Measurements from ENCODE around the gene CCR2.
"Not testable (repeated sequence)": the region's sequence is repeated elsewhere in the genome, so short reads cannot be mapped to it uniquely, and the experiment has no call there.

CCR2 gene

DNA sequence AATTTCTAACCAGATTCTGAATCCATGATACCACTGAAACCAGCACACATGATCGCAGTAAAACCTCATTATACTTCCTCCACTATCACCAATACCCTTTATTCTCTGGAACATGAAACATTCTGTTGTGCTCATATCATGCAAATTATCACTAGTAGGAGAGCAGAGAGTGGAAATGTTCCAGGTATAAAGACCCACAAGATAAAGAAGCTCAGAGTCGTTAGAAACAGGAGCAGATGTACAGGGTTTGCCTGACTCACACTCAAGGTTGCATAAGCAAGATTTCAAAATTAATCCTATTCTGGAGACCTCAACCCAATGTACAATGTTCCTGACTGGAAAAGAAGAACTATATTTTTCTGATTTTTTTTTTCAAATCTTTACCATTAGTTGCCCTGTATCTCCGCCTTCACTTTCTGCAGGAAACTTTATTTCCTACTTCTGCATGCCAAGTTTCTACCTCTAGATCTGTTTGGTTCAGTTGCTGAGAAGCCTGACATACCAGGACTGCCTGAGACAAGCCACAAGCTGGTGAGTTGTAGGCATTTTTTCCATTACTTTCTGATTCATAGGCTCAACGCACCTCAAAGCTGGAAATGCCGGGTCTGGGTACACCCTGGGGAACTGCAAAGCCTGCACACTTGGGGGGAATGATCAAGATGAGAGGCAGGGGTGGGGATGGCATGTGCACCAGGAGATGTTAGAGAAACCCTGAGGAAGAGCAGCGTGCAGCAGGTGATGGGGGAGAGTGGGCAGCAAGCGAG is at the start of gene CCR2:
Gene CCR2, plus strand, starts transcription at position 465 of the 764 bp plus-strand sequence. CDS start 3,417 bp downstream, outside the sequence.
- DNase-seq: no peak

DNA sequence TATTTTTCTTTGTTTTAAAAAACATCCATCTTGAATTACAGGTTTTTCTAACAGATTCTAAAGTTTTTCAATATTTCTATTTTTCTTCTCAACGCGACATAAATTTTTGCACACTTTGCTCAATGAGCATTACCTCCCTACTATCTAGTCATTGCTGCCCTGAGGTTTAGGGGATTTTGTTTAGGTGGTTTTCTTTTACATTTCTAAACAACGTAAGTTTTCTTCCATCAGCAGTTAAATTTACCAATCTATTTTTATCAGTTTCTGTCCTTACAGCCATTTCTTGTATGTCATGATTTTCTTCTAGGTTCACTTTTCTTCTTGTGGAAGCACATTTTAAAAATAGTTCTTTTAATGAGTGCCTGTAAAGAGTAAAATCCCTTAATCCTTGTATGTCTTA is 49.2 kb upstream of the CCR2 start:
- no peak for DNase-seq

DNA sequence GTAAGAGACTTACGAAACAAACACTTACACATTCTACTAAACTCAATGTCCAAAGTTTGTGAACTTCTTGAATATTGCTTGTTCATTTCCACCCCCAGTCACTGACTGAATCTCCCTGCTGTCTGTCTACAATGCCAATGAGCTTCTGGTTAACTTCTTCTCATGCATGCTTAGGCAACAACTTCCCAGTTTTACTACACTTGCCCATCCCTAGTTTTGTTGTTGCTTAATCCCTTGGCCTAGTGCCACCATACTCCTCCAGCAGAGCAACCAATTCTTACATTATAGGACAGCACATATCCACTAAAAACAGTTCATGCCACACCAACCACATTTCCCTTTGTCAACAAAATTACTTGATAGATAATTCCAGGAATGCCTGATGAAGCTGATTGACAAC is 40.9 kb upstream of the CCR2 start:
- DNase-seq: no peak

DNA sequence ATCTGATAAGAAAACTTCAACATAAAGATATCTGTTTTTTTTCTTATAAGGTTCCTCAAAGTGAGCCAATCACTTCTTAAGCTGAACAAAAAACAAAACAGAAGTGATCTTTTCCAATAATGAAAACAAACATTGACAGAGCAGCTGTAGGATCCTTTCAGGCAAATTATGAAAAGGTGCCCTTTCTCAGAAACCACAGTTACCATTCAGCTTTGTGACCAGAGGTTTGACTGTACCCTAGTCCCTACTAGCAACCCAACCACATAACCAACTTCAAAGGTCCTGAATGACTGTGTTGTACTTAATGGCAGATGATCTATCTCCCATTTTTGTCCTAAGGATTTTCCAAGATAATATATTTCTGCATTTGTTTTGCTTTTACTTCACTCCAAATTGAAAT is 39.4 kb upstream of the CCR2 start:
- no peak for DNase-seq

DNA sequence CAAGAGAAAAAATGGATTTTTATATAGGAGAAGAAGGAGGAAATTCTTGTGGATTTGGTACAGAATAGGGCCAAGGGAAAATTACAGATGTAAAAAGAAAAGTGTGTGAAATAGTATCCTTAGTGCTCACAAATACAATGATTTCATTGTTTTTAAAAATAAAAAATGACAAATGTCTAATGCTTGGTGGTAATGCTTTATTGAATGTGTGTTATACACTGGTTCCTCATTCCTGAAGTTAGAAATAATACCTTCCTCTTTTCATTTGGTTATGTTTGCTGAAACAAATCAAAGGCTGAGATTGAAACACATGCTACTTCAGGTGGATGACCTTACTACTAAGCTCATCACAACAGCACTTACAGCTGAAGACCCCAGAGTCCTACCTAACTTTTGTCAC is 37.7 kb upstream of the CCR2 start:
- DNase-seq: no peak

DNA sequence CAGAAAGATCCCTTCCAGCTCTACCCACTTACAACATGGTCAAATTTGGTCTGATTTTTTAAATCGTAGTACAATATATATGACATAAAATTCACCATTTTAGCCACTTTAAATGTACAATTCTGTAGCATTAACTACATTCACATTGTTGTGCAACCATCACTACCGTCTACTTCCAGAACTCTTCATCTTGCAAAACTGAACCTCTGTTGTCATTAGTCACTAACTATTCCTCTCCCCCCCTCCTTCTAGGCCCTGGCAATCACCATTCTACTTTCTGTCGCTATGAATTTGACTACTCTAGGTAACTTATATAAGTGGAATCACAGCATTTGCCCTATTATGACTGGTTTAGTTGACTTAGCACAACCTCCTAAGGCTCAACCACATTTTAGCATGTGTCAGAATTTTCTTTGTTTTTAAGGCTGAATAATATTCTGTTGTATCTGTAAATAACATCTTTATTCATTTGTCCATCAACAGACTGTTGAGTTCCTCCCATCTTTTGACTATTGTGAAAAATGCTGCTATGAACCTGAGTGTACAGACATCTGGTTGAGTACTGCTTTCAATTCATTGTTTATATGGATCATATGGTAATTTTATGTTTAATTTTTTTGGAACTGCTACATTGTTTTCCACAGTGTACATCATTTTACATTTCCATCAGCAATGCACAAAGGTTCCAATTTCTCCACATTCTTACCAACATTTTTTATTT is 35.5 kb upstream of the CCR2 start:
- DNase-seq: no peak

DNA sequence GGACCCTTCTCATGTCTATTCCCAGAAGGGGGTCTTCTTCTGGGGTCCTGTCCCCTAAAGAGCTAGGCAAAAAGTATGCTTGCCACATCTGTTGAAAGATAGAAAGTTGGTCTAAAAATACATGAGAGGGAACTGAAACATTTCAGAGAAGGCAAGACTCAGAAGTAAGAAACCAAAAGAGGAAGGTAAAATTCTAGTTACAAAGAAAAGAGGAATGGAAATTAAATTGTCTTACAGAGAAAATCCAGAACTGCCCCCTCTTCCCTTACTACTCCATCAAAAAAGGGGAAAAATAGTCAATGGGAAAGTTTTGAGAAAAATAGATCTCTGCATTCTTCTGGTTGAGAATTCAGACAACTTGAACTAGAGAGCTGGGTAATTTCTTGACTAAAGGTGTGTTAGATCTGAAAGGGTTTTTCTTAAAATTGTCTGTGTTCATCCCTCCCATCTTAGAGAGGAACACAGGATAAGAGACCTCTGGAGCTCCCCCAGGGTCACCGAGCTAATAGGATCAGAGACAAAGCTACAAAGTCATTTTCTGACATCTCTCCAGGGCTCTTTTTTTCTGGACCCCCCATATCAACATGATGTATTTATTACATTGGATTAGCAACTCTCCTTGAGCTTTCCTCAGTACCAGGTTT is 32.3 kb upstream of the CCR2 start:
- no peak for DNase-seq

DNA sequence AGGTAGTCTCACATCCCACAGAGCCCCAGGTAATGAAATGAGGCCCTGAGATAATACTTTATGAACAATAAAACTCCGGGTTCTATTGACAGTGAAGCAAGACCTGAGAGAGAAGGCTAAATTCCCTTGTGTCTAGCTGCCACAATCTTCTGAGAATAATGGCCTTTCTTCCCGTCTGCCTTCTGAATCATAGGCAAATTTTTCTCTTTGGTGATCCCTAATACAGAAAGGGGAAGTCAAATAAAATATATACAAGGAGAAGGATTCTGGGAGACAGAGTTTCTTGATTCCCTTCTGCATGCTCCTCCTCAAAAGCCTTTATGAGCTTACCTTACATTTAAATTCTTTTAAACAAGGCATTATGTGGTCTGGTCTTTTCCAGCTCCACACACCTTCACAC is 29.9 kb upstream of the CCR2 start:
- no peak for DNase-seq

DNA sequence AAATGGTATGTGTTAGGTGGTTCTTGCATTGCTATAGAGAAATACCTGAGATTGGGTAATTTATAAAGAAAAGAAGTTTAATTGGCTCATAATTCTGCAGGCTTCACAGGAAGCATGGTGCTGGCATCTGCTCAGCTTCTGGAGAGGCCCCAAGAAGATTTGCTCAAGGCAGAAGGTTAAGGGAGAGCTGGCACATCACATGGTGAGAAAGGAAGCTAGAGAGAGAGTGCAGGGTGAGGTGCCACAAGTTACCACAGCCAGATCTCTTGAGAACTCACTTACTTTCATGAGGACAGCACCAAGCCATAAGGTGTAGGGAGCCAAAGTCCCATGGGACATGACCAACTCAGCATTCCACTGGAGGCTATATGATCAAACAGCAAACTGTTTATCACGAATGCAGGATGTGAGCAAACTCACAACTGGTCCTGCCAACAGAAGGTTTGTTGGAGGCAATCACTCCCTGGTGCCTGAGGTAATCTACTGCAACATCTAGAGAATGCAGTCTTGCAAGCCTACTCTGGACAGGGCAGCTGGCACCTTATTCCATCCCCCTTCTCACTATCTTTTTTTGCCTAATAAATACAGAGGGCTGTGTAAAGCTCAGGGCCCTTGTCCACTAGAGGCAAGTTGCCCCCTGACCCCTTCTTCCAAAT is 28.1 kb upstream of the CCR2 start:
- DNase-seq: no peak

DNA sequence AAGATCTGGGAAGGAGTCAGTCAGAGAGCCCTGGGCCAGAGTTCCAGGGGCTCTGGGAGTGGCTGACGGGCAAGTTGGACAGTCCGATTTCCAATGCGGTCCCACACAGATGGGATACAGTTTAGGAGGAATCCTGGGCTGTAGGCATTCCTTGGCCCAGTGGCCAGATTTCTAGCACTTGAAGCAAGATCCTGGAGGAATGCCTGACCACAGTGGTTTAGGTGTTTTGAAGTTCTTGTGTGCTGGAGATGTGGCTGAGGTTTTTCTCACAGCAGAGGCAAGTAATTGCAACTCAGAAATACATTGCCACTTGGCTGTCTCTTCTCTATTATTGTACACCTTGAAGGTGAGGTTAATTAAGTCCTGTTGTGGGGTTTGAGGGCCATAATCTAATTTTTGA is 23.2 kb upstream of the CCR2 start:
- not testable (repeated sequence) for DNase-seq

DNA sequence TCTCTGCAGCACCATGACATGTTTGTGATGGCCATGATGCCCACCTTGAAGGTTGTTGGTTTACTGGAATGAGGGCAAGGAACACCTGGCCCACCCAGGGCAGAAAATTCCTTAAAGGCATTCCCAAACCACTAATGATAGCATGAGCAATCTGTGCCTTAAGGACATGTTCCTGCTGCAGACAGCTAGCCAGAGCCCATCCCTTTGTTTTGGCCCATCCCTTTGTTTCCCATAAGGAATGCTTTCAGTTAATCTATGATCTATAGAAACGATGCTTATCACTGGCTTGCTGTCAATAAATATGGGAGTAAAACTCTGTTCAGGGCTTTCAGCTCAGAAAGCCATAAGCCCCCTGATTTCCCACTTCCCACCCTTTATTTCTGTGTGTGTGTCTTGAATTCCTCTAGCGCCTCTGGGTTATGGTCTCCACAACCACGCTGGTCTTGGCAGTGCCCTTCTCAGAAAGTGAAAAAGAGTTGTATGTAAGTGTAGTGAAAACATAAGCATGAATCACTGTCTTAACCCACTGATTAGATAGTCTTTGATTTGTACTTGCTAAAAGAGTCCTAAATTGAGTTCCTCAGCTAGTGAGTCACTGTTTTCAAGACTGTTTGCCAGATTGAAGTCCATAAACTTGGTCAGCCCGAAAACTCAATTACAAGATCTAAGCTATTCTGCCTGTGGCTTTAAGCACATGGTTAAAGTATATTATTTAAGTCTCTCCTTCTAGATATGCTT is 19.0 kb upstream of the CCR2 start:
- DNase-seq: no peak

DNA sequence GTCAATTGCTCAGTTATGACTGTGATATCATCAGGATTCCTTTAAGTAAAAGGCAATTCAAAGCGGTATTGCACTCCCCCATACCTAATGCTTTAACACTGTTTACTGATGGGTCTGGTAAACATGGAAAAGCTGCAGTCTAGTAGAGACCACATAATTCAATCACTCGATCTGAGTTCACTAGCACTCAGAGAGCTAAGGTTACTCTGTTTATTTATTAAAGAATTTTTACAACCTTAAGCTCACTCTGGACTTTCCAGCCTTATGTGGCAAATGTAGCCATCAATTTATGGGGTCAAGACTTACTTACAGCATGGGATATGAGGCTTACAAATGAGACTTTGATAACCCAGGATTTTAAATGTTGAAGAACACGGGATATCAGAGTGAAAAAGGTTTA is 18.4 kb upstream of the CCR2 start:
- no peak for DNase-seq

DNA sequence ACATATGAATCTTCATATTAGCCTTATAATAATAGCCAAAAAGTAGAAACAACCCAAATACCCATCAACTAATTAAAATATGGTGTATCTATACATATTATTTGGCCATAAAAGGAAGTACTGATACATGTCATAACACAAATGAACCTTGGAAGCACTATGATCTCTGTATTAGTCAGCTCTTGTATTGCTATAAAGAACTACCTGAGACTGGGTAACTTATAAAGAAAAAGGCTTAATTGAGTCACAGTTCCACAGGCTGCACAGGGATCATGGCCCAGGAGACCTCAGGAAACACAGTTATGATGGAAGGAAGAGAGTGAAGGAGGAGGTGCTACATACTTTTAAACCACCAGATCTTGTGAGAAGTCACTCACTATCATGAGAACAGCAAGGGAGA is 16.0 kb upstream of the CCR2 start:
- DNase-seq: no peak

DNA sequence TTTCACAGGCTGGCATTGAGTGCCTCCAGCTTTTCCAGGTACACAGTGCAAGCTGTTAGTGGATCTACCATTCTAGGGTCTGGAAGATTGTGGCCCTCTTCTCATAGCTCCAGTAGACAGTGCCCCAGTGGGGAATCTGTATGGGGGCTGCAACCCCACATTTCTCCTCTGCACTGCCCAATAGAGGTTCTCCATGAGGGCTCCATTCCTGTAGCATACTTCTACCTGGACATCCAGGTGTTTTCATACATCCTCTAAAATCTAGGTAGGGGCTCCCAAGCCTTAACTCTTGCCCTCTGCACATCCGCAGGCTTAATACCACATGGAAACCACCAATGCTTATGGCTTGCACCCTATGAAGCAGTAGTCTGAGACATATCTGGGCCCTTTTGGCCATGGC is 15.1 kb upstream of the CCR2 start:
- DNase-seq: no peak

DNA sequence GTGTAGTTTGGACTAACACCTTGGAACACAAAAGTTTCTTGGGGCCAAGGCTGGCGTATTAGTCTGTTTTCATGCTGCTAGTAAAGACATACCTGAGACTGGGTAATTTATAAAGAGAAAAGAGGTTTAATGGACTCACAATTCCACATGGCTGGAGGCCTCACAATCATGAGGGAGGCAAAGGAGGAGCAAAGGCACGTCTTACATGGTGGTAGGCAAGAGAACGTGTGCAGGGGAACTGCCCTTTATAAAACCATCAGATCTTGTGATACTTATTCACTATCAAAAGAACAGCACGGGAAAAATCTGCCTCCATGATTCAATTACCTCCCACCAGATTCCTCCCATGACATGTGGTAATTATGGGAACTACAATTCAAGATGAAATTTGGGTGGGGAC is 9.4 kb upstream of the CCR2 start:
- no peak for DNase-seq

DNA sequence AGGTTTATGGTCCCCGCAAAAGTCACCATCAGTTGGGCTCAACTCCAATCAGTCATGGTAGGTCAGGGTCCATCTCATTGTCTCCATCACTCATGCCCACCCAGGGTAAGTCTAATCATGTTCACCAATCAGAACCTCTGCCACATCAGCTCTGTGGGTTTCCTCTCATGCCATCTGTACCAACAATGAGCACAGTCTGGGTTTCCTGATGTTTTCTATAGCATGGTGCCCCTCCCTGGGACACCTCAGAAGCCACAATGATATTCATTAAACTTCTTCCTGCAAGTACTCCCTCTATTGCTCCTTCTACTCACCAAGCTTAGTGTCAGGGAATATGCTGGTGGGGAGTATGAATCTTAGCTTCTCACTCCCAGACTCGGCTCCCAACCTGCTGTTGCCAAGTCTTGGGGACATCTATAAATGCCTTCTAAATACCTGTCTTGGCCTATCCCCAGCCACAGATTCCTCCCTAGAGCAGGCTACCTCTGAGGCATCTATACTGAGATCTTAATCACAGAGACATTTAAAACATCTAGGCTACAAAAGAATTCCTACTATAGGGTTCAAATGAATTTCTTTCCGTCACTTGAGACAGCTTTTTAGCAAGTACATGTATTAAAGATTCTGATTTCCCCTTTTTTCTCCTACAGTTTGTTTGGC is 5.0 kb upstream of the CCR2 start:
- DNase-seq: no peak

DNA sequence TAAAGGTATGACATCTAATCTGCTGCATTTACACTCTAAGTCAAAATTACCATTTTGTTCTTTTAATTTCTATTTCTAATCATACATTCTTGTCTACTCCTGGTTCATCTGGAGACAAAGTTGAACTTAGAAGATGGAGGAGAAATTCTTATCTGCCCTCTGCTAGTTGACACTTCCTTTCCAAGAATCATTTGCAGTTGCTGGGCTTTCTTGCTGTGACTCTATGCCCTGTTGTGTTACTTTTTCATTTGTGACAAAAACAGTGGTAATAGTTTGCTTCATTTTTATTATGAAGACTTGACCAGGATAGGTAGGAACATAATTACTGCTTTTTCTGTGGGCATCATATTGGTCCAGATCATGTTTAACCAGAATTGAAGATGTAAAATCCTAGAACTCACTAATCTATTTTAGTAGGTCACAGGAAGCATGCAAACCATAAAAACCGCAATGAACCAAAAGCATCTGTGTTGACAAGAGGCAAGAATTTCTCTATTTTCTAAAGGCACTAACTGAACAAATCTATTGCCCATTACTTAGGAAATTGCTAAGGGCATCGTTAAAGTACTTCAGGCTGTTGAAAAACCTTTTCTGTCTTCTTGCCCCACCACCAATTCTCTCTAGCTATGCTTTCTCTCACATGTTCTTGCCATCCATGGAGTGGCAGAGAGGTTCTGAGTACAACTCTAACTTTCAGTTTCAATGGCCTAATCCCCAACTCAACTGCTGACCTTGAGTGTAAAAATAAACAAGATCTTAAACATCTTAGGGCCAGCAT is 4.2 kb upstream of the CCR2 start:
- DNase-seq: no peak

DNA sequence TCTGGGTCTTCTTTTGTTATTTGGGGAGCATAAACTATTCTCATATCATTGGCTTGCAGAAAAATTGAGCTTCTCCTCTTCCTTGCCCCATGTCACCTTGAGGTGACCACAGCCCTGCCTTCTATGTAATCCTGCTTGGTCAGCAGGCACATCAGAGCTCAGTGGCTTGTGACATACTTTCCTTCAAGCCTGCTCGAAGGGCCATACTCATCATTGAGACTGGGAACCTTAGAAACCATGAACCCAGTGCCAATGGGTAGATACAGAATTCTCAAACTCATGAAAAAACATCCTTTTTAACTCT is 3.7 kb upstream of the CCR2 start:
- no peak for DNase-seq

DNA sequence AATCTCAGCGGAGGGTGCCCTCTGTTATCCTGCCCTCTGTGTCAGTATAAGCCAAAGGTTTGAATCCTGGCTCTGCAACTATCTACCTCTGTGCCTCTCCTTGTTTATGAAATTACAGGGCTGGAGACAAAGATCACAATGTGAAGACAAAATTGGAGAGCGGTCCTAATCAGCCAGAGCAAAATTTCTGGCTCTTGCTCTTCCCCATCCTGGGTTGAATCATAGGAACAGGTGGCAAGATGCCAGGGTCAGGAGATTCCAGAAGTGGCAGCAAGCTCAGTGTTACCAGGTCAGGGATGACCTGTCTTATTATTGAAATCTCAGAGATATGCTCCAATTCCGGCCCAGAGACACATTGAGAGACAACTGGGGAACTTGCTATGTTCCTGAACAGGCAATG is 2.3 kb upstream of the CCR2 start:
- DNase-seq: no peak

DNA sequence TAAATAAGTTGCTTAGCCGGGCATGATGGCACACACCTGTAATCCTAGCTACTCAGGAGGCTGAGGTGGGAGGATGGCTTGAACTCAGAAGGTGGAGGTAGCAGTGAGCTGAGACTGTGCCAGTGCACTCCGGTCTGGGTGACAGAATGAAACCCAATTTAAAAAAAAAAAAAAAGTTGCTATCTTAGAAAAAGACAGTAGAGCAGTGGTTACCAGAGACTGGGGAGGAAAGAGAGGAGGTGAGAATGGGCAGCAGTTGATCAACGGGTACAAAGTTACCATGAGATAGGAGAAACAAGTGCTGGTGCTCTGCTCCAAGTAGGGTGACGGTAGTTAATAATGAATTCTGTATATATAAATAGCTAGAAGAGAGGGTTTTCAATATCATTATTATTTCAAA is 821 bp upstream of the CCR2 start:
- DNase-seq: no peak

DNA sequence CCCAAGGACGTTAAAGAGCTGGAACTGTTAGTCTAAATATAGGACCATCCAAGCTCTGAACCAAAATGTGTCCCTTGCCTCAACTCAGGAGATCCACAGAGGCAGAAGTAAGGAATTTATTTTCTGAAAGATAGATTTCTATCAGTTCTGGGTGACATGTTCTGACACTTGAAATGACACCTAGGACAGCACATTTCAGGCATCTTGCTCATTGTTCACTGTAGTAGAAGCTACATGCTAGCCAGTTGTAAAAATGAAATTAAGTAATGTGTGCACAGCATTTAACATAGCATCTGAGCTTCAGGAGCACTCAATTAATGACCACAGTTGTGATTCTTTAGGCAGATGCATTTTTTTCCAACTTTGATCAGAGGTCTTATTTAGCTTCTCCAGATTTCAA is 567 bp downstream of the CCR2 start:
- DNase-seq: no peak

DNA sequence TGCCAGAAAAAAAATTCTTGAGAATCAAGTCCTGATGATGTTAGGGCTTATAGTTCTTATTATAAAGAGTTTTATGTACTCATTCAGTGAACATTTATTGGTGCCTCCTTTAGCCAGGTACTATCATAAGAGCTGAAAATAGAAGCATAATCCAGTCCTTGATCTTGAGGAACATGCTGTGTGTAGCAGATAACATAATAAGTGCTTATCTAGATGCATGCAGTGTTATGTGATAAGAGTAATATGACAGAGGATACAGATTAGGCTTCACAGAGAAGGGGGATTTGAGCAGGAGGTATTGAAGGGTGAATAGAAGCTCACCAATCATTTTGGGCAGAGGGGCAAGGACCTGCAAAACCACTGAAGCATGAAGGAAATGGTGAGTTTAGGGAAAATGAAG is 1.1 kb downstream of the CCR2 start:
- DNase-seq: no peak
